Measurements from ENCODE around the gene ELF2.

GRCh38 chr4:139207247-139207646 lies 30.2 kb upstream of the ELF2 start:
- TF ChIP-seq CTCF (IDR thresholded peaks at IDR 0.05) = no peak
- no peak for TF ChIP-seq EZH2 (IDR thresholded peaks at IDR 0.05)
